MCF 10A (cell line): Measurements from ENCODE around the gene PDE1A. TPM values are rescaled to one million over a fixed set of nuclear protein-coding genes. Genes with fewer than 3 reads are reported as not detected.
A peak's percentile ranks its signal among the peaks of the same experiment; 100 is the strongest.

ENCODE experiments used
- BruUV-seq: library from RNA; stranded (reverse); fragments of 400-500 nt; replicated peaks from 2 replicates; lab custom pipeline; 2021; lab: Mats Ljungman, UMichigan
- CTCF ChIA-PET: fragments of 300-600 bp; sonication (Branson Sonifier 250); formaldehyde crosslinking; extraction: SDS; loops from one replicate; lab custom pipeline; 2021; ENCODE audit warnings: antibody characterized with exemption, inconsistent platforms; lab: Yijun Ruan, JAX
- POLR2A ChIA-PET: fragments of 300-600, 350-650 bp; sonication (Branson Sonifier 250); formaldehyde crosslinking; extraction: SDS; loops from one replicate; lab custom pipeline; 2020; ENCODE audit warnings: antibody characterized with exemption, inconsistent platforms; lab: Yijun Ruan, JAX
- DNase-seq: peaks from one replicate; pipeline ENCODE4 v3.0.0-alpha.2; 2018; ENCODE audit not compliant: unreplicated experiment
- H3K27ac Mint-ChIP-seq: one replicate; pipeline ENCODE4 v1.8.0; 2022; ENCODE audit warnings: mild to moderate bottlenecking, low read depth, mixed read lengths; ENCODE audit not compliant: unreplicated experiment
- H3K27me3 Mint-ChIP-seq: one replicate; pipeline ENCODE4 v1.8.0; 2022; ENCODE audit warnings: mixed read lengths; ENCODE audit not compliant: insufficient read depth, unreplicated experiment
- H3K36me3 Mint-ChIP-seq: one replicate; pipeline ENCODE4 v1.8.0; 2022; ENCODE audit warnings: mild to moderate bottlenecking, moderate library complexity, mixed read lengths; ENCODE audit not compliant: insufficient read depth, unreplicated experiment
- H3K4me1 Mint-ChIP-seq: one replicate; pipeline ENCODE4 v1.8.0; 2022; ENCODE audit warnings: mixed read lengths; ENCODE audit not compliant: insufficient read depth, unreplicated experiment
- H3K4me3 Mint-ChIP-seq: one replicate; pipeline ENCODE4 v1.8.0; 2022; ENCODE audit warnings: mild to moderate bottlenecking, moderate library complexity, mixed read lengths; ENCODE audit not compliant: unreplicated experiment
- H3K9me3 Mint-ChIP-seq: one replicate; pipeline ENCODE4 v1.8.0; 2022; ENCODE audit warnings: mixed read lengths; ENCODE audit not compliant: unreplicated experiment
- CTCF ChIP-seq: fragments of 200-600 bp; IDR thresholded peaks from one replicate; pipeline ENCODE4 v1.8.0; 2022; ENCODE audit warnings: antibody characterized with exemption, mild to moderate bottlenecking; ENCODE audit not compliant: unreplicated experiment
- intact Hi-C: fragments of 100-400 bp; cut with micrococcal nuclease; formaldehyde crosslinking; loops from 2 replicates; pipeline ENCODE4 v1.14.1; 2022
- total RNA-seq: library from RNA; stranded (reverse); gene quantifications from 2 replicates; pipeline ENCODE4 v1.2.3, GENCODE V29; 2022

PDE1A gene
- total RNA-seq, 1 experiment from 2014 or later = 0.30 TPM

GRCh38 chr2:182436252-182436651 is 9.4 kb upstream of the PDE1A start:
- intact Hi-C loops = no loop called here
- ChIA-PET CTCF (no interaction called here), POLR2A (no interaction called here)
- Mint-ChIP-seq H3K36me3 (no peaks in the 10 kb centered on the region), H3K4me1 (no peaks in the 10 kb centered on the region), H3K27me3 (no peaks in the 10 kb centered on the region), H3K27ac (no peak overlapping the region), H3K4me3 (no peak overlapping the region), H3K9me3 (peaks cover 1% of the 10 kb centered on the region)
- no peak for DNase-seq
- no peak for TF ChIP-seq CTCF
- BruUV-seq = no TSS peak

- no peaks in the 10 kb centered on the region for H3K4me1 Mint-ChIP-seq
- no peak overlapping the region for H3K4me3 Mint-ChIP-seq
- no peaks in the 10 kb centered on the region for H3K36me3 Mint-ChIP-seq
- ChIA-PET POLR2A (no interaction called here), CTCF (no interaction called here)
- peak; percentile 5 for DNase-seq
- no peak overlapping the region for H3K27ac Mint-ChIP-seq
- H3K9me3 Mint-ChIP-seq = peaks cover 6% of the 10 kb centered on the region
- TF ChIP-seq CTCF = no peak
- intact Hi-C loops = no loop called here
- H3K27me3 Mint-ChIP-seq = no peaks in the 10 kb centered on the region
- BruUV-seq = no TSS peak
Observed at GRCh38 chr2:182435754-182436153, 8.9 kb upstream of the PDE1A start.

GRCh38 chr2:182432051-182432450 is 5.2 kb upstream of the PDE1A start:
- Mint-ChIP-seq H3K9me3 (peaks cover 6% of the 10 kb centered on the region), H3K36me3 (no peaks in the 10 kb centered on the region), H3K4me3 (no peak overlapping the region), H3K4me1 (no peaks in the 10 kb centered on the region), H3K27ac (no peak overlapping the region), H3K27me3 (no peaks in the 10 kb centered on the region)
- ChIA-PET CTCF (interaction anchor here (1.5 kb wide), 1 partner anchor 16 kb away, joined by 3 read pairs; no protein-coding TSS in a partner anchor), POLR2A (no interaction called here)
- no peak for TF ChIP-seq CTCF
- intact Hi-C loops = no loop called here
- no peak for DNase-seq
- BruUV-seq = no TSS peak

GRCh38 chr2:182428476-182428875 is 1.6 kb upstream of the PDE1A start:
- no TSS peak for BruUV-seq
- ChIA-PET CTCF (no interaction called here), POLR2A (no interaction called here)
- intact Hi-C loops = no loop called here
- DNase-seq = no peak
- Mint-ChIP-seq H3K9me3 (peaks cover 6% of the 10 kb centered on the region), H3K27me3 (no peaks in the 10 kb centered on the region), H3K4me1 (no peaks in the 10 kb centered on the region), H3K4me3 (no peak overlapping the region), H3K27ac (no peak overlapping the region), H3K36me3 (no peaks in the 10 kb centered on the region)
- no peak for TF ChIP-seq CTCF
